Measurements from ENCODE around the gene SETD6.

The SETD6 gene

DNA sequence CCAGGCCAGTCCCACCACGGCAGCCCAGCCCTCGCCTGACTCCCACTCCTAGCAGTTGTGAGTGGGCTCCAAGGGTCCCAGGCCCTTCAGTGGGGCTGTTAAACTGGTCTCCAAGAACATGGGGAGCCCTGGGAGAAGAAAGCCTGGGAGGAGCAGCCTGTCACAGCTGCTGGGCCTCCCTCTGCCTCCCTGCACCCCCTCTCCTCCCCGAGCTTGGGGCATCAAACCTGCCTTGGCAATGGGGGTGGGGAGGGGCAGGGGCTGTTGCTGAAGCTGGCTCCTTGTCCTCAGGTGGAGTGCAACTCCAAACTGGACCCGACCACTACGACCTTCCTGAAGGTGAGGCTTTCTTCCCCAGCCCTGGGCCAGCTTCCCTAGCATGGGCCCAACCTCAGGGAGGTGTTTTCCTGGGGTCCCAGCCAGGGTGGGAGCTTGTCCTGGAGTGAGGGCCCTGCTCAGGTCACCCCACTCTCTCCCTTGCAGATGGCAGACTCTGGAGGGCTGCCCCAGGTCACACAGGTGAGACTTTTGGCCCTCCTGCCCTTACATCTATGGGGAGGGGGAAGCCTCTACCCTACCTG, 6.6 kb upstream of the SETD6 start:
- DNase-seq (ENCODE audit: low read depth): no peak

- DNase-seq (ENCODE audit: low read depth): no peak
Measured at GRCh38 chr16:58509256-58510096, 5.8 kb upstream of the SETD6 start.

- DNase-seq (ENCODE audit: low read depth): no peak
Measured at GRCh38 chr16:58510097-58510775, 5.1 kb upstream of the SETD6 start.

DNA sequence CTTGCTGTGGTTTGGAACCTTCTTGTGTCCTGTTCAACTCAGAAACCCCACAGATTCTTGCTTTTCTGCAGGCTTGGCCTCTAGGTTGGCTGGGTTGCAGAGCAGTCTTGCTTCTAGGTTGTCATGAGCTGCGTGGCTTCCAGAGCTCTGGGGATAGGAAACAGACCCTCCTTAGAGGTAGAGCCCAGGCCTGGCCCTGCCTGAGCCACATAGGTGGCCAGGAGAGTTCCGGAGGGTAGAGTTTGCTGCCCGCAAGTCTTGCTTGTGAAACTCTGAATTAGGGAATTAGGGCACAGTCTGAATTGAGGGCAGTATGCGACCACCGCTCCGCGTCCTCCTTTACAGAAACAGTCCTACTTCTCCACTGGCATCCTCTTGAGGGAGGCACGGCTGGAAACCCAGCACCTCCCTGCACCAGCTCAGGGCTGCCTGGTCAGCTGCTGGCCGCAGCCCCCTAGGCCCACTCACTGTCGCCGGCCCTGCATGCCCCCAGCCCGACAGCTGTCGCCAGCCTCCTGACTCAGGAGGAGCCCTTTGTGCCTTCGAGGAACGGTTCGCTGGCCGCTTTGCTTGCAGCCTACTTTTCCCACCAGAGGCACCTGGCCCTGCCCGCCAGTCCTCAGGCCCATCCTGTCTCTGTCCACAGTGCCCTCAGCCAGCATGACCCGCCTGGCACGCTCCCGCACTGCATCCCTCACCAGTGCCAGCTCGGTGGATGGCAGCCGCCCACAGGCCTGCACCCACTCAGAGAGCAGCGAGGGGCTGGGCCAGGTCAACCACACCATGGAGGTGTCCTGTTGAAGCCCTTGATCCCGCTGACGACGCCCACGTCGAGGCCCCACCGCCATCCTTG, 4.3 kb upstream of the SETD6 start:
- no peak for DNase-seq (ENCODE audit: low read depth)

DNA sequence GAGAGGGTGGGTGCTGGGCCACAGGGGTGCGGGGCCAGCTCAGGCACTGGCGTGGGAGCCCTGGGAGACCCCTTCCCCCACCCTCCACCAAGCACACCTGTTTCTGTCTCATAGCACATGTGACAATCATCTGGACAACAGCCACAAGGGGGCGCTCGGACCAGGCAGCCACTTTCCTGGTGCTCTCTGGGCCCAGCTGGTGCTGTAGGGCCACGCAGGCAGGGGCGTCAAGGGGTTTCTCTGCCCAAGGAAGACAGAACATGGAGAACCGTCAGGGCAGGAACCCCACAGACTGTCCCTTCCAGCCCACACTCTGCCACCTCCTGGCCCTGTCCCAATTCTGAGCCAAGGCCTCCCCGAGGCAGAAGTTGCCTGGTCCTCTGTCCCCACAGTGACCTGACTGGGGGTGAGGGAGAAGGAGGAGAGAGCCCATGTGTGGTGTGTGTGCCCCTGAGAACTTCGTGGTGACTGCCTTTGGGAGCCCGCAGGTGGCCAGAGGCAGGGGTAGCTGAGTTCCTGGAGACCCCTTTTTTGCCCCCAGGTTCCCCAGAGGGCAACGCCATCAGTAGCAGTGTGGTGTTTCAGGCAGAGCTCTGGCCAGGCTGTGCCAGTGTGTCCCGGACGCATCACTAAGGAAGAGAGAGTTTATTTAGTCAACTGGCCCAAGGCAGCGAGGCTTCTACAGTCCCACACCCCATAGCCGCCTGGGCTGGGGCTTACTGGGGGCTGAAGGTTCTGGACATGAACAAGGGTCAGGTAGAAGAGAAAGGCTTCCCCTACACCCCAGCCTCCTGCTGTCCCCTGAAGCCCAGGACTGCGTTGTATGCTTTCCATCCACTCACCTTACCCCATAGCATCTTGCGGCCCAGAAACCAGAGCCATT, 3.1 kb upstream of the SETD6 start:
- no peak for DNase-seq (ENCODE audit: low read depth)

- no peak for DNase-seq (ENCODE audit: low read depth)
Measured at GRCh38 chr16:58513874-58514273, 1.4 kb upstream of the SETD6 start.

GRCh38 chr16:58515871-58516767, 802 bp downstream of the SETD6 start:
- DNase-seq (ENCODE audit: low read depth): no peak

DNA sequence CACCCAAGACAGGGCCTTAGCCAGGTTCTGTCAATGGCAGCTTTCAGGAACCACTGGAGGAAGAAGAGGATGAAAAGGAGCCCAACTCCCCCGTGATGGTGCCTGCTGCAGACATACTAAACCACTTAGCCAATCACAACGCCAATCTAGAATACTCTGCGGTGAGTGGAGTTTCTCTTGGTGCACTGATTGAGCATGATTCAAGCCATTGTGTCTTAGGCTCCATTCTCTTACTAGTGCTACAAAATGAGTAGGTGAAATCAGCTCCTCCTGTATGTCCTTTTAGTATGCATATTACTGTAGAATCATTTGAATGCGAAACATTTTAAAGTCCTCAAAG, 1.4 kb downstream of the SETD6 start:
- DNase-seq (ENCODE audit: low read depth): no peak

DNA sequence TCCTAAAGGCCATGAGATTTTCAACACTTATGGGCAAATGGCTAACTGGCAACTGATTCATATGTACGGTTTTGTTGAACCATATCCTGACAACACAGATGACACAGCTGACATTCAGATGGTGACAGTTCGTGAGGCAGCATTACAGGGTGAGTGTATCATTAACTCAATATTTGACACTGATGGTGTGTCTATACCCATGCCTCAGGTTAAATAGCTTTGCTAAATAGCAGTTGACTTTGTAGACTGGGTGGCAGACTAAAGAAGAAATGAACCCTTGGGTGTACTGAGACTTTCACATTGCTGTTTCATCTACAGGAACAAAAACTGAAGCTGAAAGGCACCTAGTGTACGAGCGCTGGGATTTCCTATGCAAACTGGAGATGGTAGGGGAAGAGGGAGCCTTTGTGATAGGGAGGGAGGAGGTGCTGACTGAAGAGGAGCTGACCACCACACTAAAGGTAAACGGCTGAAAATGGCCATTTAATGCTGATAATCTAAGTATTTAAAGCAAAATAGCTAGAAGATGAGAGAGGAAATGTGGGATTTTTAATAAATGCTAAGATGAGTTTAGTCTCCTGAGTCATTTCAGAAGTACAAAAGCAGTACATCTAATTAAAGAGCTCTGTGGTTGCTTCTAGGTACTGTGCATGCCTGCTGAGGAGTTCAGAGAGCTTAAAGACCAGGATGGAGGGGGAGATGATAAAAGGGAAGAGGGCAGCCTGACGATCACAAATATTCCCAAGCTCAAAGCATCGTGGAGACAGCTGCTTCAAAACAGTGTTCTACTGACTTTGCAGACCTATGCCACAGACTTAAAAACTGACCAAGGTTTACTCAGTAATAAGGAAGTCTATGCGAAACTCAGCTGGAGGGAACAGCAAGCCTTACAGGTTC, 3.0 kb downstream of the SETD6 start:
- no peak for DNase-seq (ENCODE audit: low read depth)

- no peak for DNase-seq (ENCODE audit: low read depth)
Measured at GRCh38 chr16:58518980-58519368, 3.7 kb downstream of the SETD6 start.

GRCh38 chr16:58519707-58520106, 4.4 kb downstream of the SETD6 start:
- DNase-seq (ENCODE audit: low read depth): no peak

DNA sequence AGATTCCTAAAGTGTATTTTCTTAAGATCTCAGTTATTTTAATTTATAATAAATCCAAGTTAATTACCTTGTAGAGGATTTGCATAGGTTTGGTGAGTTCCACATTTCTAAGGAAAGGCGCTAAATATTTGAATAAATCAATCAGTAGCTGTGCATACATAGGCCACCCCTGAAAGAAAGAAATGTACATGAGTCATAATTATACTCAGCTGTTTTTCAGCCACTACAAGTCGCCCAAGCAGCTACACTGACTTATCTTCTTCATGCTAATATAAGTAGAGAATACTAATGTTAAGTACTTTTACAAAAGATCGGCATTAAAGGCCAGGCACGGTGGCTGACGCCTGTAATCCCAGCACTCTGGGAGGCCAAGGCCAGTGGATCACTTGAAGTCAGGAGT, 14.9 kb downstream of the SETD6 start:
- no peak for DNase-seq (ENCODE audit: low read depth)

DNA sequence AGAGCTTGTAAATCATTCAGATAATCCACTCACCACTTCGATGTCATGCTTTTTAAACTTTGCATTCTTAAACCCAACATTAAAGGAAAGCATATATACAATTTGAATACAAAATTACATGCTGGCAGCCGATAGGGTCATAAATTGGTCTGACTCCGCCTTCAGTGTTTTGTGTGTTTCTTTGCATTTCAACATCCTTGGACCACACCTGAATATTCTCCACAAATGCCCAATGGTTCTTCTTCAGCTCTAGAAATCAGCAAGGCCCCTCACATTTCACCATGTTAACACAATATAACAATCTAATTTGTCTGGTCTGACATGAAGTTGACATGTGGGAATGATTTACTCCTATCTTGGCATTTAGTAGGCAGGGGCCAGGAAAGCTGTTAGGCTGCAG, 17.1 kb downstream of the SETD6 start:
- DNase-seq (ENCODE audit: low read depth): no peak

- DNase-seq (ENCODE audit: low read depth): no peak
Measured at GRCh38 chr16:58533751-58534470, 18.6 kb downstream of the SETD6 start.

GRCh38 chr16:58535100-58535499, 19.8 kb downstream of the SETD6 start:
- no peak for DNase-seq (ENCODE audit: low read depth)

GRCh38 chr16:58536278-58536677, 21.0 kb downstream of the SETD6 start:
- no peak for DNase-seq (ENCODE audit: low read depth)

DNA sequence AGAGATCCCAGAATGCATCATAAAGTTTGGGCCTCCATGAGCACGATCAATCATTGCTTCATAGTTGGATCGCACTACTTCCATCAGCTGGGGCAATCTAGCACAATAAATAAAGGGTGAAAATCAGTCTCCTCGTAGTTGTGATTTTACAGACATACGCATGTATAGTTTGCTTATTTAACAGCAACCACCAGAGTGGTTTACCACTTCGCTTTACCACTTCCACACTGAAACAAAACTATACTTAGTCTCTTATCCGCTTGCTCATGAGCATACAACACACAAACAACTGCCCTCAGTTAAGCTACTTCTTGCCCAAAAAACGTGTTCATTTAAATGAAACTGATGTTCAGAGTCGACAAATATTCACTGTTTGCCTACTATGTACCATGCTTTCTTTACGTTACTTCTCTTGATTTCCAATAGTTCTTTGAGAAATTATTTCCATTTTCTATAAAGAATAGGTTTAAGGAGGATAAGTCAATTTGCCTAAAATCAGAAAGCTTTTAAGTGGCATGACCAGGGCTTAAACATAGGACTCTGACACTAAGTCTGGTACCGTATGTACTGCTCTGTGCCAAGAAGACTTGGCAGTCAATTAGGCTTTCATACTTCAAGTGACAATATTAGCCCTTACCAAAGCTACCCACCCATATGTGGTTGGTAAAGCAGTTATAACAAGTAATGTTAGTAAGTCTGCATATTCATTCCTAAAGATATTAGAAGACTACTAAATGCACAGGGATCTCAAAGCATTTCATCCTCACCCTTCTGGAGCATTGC, 22.0 kb downstream of the SETD6 start:
- DNase-seq (ENCODE audit: low read depth): no peak

- no peak for DNase-seq (ENCODE audit: low read depth)
Measured at GRCh38 chr16:58541711-58542110, 26.4 kb downstream of the SETD6 start.
